NT2/D1 (cell line): Measurements from ENCODE around the gene TBL3.
"Not testable (repeated sequence)": the region's sequence is repeated elsewhere in the genome, so short reads cannot be mapped to it uniquely, and the experiment has no call there.

Experiments
- DNase-seq: peaks from one replicate; pipeline ENCODE4 v3.0.0-alpha.2; 2011; ENCODE audit warnings: low read depth, low spot score
- H3K27me3 ChIP-seq: 2 replicates; pipeline ENCODE4 v1.6.0; 2011; ENCODE audit warnings: mild to moderate bottlenecking; ENCODE audit not compliant: insufficient read length, insufficient read depth
- H3K36me3 ChIP-seq: 2 replicates; pipeline ENCODE4 v1.6.1; 2011; ENCODE audit warnings: mild to moderate bottlenecking, low read length, mixed read lengths; ENCODE audit not compliant: insufficient read depth, insufficient read length
- H3K4me1 ChIP-seq: 2 replicates; pipeline ENCODE4 v1.5.1; 2011; ENCODE audit not compliant: insufficient read depth, insufficient read length
- H3K4me3 ChIP-seq: 2 replicates; pipeline ENCODE4 v1.5.1; 2011; ENCODE audit warnings: low read depth; ENCODE audit not compliant: insufficient read length
- H3K9ac ChIP-seq: 2 replicates; pipeline ENCODE4 v1.6.0; 2011; ENCODE audit warnings: low read depth; ENCODE audit not compliant: insufficient read length
- H3K9me3 ChIP-seq: 2 replicates; pipeline ENCODE4 v1.5.1; 2011; ENCODE audit warnings: mild to moderate bottlenecking, low read length; ENCODE audit not compliant: insufficient read depth
- SUZ12 ChIP-seq: IDR thresholded peaks from 2 replicates; pipeline ENCODE4 v1.6.1; 2011; ENCODE audit not compliant: insufficient read length, insufficient read depth; ENCODE audit errors: extremely low read depth
- YY1 ChIP-seq: IDR thresholded peaks from 2 replicates; pipeline ENCODE4 v1.6.1; 2011; ENCODE audit not compliant: insufficient read length, insufficient read depth
- ZNF274 ChIP-seq: IDR thresholded peaks from 2 replicates; pipeline ENCODE4 v1.6.1; 2011; ENCODE audit warnings: mild to moderate bottlenecking, low read depth, low read length

The TBL3 gene

DNA sequence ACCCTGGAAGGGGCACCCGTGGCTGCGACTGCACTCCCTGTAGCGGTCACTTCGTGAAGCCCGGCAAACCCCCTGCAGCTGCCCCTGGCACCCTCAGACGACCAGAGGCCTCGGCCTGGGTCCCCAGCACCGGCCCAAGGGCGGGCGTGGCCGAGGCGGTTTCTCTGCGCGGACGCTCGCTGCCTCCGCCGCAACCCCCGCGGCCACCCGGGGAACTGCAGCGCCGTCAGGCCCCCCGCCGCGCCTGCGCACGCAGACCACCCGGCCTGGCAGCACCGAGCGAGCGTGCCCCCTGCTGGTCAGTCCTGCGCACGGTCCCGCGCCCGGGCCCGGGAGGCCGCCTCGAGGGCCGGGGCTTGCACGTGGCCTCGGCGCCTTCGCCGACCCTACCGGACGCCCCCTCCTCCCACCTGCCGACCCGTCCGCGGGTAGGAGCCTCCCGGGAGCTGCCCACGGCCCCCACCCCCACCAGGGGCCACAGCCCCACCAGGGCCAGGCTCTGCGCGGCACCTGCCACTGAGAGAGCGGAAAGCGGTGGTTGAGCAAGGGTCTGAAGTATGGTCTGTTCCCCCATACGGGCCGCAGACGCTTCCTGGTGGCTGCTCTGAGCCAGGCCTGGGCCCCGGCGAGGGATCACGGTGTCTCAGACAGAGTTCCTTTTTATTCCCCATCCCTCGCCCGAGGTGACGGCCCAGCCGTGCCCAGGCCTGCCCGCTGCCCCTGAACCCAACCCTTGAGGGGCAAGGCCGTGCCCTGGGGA lies 42.1 kb upstream of the TBL3 start:
- Histone ChIP-seq H3K4me1 (peaks cover 20% of the 10 kb centered on the region), H3K9me3 (peaks cover 8% of the 10 kb centered on the region; the same call in 1 of the 2 replicates), H3K9ac (peak overlapping the region; percentile 61), H3K36me3 (no peaks in the 10 kb centered on the region), H3K27me3 (peaks cover 8% of the 10 kb centered on the region), H3K4me3 (peak overlapping the region; percentile 38)
- TF ChIP-seq ZNF274 (no peak), SUZ12 (no peak), YY1 (no peak)
- DNase-seq = peak; percentile 71

DNA sequence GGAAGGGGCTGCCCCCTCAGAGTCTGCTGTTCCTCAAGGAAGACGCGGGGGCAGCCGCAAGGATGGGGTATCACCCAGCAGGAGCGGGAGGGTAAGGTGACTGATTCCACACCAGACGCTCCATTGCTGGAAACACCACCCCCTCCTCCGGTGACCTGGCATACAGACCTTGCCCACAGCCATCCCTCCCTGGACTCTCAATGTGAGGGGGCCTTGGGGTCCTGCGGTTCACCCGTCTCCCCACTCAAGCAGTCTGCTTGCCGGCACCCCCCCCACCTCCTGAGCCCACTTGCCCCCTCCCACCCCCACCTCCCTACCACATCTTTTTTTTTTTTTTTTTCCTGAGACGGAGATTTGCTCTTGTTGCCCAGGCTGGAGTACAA lies 41.5 kb upstream of the TBL3 start:
- no peak for TF ChIP-seq SUZ12
- TF ChIP-seq ZNF274 = no peak
- no peak for TF ChIP-seq YY1
- H3K36me3 ChIP-seq = no peaks in the 10 kb centered on the region
- H3K4me1 ChIP-seq = peaks cover 20% of the 10 kb centered on the region
- no peak for DNase-seq
- H3K27me3 ChIP-seq = peaks cover 8% of the 10 kb centered on the region
- H3K9ac ChIP-seq = no peak overlapping the region
- peaks cover 8% of the 10 kb centered on the region; the same call in 1 of the 2 replicates for H3K9me3 ChIP-seq
- no peak overlapping the region for H3K4me3 ChIP-seq

DNA sequence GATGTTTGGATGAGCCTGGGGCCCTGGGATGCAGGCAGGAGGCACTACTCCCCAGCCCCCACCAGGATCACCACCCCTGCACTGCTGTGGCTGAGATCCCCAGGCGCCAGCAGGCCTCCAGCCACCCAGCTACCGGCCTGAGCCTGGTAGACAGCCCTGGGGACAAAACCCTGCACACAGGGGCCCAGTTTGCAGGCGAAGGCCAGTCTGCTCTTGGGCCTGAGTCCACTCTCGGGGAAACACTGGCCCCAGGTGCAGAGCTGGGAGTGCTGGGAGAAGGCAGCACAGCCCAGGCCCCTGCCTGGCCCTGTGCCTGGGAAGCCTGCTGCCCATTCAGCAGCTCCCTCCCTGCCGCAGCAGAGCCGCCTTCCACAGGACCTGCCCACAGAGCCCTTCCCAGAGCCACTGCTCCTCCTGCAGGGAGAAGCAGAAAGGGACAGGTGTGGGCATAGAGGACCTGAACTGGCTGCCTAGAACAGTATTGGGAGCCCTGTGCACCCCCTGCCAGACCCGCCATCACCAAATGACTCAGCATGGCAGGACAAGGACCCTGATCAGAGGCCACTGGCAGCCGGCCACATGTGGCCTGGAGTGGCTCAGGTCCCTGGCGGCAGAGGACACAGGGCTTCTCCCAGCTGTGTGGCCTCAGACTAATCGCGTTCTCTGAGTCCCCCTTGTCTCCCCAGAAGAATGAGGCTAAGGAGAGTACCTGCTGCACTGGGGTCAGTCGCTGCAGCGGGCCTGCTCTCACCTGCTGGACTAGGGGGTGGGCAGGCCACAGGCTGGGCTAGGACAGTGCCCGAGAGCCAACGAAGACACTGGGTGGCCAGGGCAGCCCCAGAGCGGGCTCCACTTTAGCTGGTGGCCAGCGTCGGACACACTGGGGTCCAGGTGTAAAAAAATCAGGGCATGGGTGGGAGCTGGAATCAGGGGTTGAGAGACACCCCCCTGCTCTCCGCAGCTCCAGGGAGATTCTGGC lies 39.5 kb upstream of the TBL3 start:
- Histone ChIP-seq H3K9ac (peak overlapping the region; percentile 58), H3K4me1 (peaks cover 21% of the 10 kb centered on the region), H3K27me3 (peaks cover 8% of the 10 kb centered on the region), H3K4me3 (no peak overlapping the region), H3K9me3 (peaks cover 8% of the 10 kb centered on the region; the same call in 1 of the 2 replicates), H3K36me3 (peaks cover 5% of the 10 kb centered on the region)
- DNase-seq = no peak
- TF ChIP-seq ZNF274 (no peak), SUZ12 (no peak), YY1 (no peak)

DNA sequence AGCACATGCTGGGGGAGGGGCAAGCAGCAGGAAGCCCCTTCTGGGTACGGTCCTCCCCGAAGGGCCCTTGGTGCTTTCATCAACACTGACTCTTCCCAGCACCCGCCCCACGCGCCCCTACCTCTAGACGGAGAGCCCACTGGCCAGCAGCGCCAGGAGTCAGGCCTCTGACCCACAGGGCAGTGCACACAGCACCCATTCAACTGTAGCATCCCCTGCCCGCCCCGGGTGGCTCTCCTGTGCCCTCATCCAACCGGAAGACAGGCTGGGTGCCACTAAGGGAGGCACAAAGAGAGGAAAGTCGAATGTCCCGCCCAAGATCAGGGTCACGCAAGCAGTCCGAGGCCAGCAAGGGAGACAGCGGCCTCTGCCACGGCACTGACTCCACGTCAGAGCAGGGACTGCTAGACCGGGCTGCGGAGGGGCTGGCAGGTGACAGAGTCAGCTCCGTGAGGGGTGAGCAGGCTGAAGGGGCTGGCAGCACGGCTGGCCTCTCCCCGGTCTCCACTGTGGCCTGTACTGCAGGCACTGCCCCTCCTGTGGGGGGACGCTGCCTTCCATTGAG lies 38.7 kb upstream of the TBL3 start:
- Histone ChIP-seq H3K4me3 (no peak overlapping the region), H3K9ac (peak overlapping the region; percentile 58), H3K27me3 (peaks cover 8% of the 10 kb centered on the region), H3K36me3 (peaks cover 12% of the 10 kb centered on the region), H3K4me1 (peaks cover 21% of the 10 kb centered on the region), H3K9me3 (peaks cover 8% of the 10 kb centered on the region; the same call in 1 of the 2 replicates)
- DNase-seq = no peak
- no peak for TF ChIP-seq ZNF274
- TF ChIP-seq YY1 = no peak
- TF ChIP-seq SUZ12 = no peak

DNA sequence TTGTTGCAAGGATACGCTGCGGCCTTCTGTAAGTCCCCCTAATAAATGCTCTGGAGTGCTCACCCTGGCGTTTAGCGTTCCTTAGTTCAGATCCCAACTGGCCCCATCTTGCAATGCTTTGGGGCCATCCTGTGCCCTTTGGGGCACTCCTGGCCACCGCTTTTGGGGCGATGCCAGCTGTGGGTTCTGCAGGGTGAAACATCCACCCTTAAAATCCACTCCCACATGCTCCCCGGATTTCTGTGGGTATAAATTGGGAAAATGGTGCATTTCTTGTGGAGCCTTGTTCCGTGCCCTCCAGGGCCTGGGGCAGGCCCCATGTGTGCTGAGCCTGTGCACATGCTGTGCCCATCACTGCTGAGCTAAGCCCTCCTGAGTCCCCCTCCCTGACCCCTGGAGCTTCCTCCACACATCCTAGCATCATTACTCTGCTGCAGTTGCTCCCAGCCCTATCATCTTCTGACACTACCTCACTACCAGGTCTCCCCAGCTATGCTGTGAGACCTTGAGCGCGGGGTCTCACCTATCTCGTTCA lies 34.8 kb upstream of the TBL3 start:
- H3K27me3 ChIP-seq = no peaks in the 10 kb centered on the region
- no peak for DNase-seq

DNA sequence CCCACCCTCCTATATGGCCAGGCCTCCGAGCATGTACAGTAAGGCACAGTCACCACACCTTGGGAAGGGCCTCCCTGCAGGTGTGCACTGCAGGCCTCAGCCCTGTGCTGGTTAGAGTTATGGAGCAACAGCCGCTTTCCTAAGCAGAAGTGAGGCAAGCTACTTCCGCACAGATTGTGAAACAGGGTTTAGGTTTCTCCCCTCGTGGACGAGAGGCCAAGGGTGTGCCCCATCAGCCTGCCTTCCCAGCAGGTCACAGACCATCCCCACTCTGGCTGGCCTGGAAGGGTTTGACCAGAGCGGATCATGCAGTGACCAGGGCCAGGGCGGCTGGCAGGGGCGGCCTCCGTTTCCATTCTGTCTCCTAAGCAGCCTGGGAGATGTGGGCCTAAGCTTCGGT lies 33.5 kb upstream of the TBL3 start:
- H3K9ac ChIP-seq = no peak overlapping the region
- peaks cover 40% of the 10 kb centered on the region for H3K36me3 ChIP-seq
- H3K4me1 ChIP-seq = peaks cover 29% of the 10 kb centered on the region
- H3K4me3 ChIP-seq = no peak overlapping the region
- no peaks in the 10 kb centered on the region for H3K9me3 ChIP-seq
- TF ChIP-seq ZNF274 (no peak), SUZ12 (no peak), YY1 (no peak)
- no peak for DNase-seq
- no peaks in the 10 kb centered on the region for H3K27me3 ChIP-seq

More for the DNA sequence above, 34.8 kb upstream of the TBL3 start:
- TF ChIP-seq YY1 = no peak
- TF ChIP-seq SUZ12 = no peak
- no peaks in the 10 kb centered on the region for H3K9me3 ChIP-seq
- no peak overlapping the region for H3K9ac ChIP-seq
- peaks cover 40% of the 10 kb centered on the region for H3K36me3 ChIP-seq
- peaks cover 35% of the 10 kb centered on the region for H3K4me1 ChIP-seq
- no peak overlapping the region for H3K4me3 ChIP-seq

DNA sequence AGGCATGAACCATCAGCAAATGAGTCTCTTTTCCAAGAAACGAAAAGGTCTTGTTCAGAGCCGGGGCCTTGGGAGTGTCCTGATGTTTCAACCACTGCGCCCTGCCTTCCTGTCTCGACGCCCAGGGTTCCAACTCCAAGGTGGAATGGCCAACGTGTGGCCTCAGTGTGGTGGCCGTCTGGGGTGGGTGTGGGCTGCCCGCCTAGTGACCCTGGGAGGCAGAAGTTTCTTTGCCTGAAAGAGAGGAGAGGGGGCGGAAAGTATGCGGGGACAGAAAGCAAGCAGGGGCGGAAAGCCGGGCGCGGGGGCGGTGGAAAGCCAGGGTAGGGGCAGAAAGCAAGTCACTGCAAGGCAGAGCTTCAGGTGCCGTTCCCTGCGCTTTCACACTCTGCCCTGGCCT lies 32.9 kb upstream of the TBL3 start:
- DNase-seq = no peak
- no peaks in the 10 kb centered on the region for H3K27me3 ChIP-seq
- H3K4me3 ChIP-seq = no peak overlapping the region
- TF ChIP-seq SUZ12 = no peak
- no peak for TF ChIP-seq ZNF274
- no peak for TF ChIP-seq YY1
- peaks cover 27% of the 10 kb centered on the region for H3K4me1 ChIP-seq
- no peaks in the 10 kb centered on the region for H3K9me3 ChIP-seq
- peaks cover 40% of the 10 kb centered on the region for H3K36me3 ChIP-seq
- no peak overlapping the region for H3K9ac ChIP-seq

DNA sequence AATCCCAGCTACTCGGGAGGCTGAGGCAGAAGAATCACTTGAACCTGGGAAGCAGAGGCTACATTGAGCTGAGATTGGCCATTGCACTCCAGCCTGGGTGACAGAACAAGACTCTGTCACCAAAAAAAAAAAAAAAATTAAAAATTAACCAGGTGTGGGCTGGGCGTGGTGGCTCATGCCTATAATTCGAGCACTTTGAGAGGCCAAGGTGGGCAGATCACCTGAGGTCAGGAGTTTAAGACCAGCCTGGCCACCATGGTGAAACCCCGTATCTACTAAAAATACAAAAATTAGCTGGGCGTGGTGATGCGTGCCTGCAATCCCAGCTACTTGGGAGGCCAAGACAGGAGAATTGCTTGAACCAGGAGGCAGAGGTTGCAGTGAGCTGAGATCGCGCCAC lies 32.0 kb upstream of the TBL3 start:
- not testable (repeated sequence) for H3K9ac ChIP-seq, H3K4me3 ChIP-seq, H3K27me3 ChIP-seq, H3K9me3 ChIP-seq, DNase-seq
- peaks cover 29% of the 10 kb centered on the region for H3K4me1 ChIP-seq
- H3K36me3 ChIP-seq = peaks cover 40% of the 10 kb centered on the region
